Kidney glomerular epithelial cell (primary cell): Measurements from ENCODE around the gene EEFSEC.

Source experiments
- DNase-seq: peaks from one replicate; lab custom pipeline; 2025; lab: John Stamatoyannopoulos, UW

The EEFSEC gene

GRCh38 chr3:128395046-128395445, 241.8 kb downstream of the EEFSEC start:
- DNase-seq, result no peak

DNA sequence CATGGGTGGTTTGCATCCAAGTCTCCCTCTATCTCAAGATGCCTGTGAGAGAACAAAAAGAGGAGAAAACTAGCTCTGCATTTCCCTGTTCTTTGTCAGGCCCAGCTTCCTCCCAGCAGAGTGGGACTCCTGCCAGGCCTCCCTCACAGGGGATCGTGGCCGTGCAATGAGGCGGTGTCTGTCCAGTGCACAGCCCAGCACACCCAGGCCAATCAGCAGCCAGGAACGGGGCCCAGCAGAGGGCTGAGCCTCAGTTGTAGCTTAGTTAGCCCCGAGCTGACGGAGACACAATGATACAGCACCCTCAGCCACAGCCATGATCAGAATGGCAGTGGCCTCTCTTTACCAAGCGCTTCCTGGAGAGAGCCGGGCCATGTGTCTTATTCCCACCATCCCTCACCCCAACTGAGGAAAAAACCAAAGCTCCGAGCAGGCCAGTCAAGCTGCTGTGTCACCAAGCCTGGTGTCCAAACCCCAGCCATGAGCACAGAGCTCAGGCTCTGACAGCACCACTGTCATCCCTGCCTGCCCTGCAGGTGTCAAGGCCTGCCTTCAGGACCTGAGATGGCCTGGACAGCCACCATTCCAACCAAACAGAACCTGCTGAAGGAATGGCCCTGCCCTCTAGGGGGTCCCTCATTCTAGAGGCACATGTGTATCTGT, 242.3 kb downstream of the EEFSEC start:
- DNase-seq, result no peak

- no peak for DNase-seq
These were observed 244.2 kb downstream of the EEFSEC start for GRCh38 chr3:128397484-128397883.

GRCh38 chr3:128398586-128398985, 245.3 kb downstream of the EEFSEC start:
- no peak for DNase-seq

GRCh38 chr3:128399221-128399915, 246.1 kb downstream of the EEFSEC start:
- DNase-seq, result no peak

DNA sequence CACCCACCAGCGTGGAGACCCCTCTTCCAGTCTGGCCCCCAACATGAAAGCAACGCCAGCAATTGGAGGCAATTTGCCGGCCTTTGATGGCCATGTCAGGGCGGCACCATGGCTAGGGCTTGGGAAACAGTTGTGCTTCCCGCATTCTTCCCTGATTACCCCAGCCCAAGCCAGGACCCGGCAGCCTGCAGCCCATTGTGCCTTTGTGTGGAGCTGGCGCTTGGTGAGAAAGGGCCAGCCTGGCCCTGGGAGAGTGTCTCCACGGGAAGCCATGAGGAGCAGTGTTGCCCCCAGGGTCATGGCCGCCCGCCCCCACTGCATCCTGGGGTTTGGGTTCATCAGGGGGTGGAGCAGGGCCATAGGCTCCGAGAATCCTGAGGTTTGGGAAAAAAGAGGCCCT, 247.4 kb downstream of the EEFSEC start:
- no peak for DNase-seq

- no peak for DNase-seq
These were observed 249.0 kb downstream of the EEFSEC start for GRCh38 chr3:128402319-128402718.

- no peak for DNase-seq
These were observed 249.7 kb downstream of the EEFSEC start for GRCh38 chr3:128402998-128403397.

DNA sequence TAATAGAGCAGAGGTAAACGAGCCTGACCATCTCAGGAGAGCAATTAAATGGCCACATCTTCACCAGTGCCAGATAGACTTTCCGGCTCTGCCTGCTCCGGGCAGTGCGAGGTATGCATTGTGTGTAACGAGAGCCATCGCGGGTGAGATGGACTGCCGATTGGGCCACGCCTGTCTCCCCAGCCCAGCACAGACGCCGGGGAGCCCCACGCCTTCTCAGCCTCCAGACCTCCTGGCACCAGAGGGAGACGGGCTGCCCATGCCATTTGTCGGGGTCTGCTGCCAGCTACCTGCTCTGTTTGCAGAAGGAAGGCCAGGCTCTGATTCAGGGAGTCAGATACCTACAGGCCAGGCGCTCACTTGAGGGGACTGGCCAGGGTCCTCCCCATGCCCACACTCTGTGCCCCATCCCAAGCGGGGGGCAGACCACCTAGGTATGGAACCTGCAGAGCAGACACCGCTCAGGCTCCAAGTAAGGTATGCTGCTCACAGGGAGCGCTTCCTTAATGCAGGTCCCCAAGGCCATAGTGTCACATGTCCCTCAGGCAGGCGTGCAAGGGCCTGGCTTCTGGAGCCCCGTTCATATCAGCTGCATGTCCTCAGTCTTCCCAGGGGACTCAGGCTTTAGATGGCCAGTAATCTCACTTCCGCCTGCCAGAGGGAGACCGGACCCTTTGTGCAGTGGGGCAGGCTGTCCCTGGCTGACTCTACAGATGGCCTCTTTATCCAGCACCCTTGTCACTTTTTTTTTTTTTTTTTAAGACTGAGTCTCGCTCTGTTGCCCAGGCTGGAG, 251.2 kb downstream of the EEFSEC start:
- no peak for DNase-seq

GRCh38 chr3:128405554-128406277, 252.4 kb downstream of the EEFSEC start:
- no peak for DNase-seq

GRCh38 chr3:128407247-128407646, 254.0 kb downstream of the EEFSEC start:
- DNase-seq, result no peak

- DNase-seq, result no peak
These were observed 254.9 kb downstream of the EEFSEC start for GRCh38 chr3:128408012-128408692.

DNA sequence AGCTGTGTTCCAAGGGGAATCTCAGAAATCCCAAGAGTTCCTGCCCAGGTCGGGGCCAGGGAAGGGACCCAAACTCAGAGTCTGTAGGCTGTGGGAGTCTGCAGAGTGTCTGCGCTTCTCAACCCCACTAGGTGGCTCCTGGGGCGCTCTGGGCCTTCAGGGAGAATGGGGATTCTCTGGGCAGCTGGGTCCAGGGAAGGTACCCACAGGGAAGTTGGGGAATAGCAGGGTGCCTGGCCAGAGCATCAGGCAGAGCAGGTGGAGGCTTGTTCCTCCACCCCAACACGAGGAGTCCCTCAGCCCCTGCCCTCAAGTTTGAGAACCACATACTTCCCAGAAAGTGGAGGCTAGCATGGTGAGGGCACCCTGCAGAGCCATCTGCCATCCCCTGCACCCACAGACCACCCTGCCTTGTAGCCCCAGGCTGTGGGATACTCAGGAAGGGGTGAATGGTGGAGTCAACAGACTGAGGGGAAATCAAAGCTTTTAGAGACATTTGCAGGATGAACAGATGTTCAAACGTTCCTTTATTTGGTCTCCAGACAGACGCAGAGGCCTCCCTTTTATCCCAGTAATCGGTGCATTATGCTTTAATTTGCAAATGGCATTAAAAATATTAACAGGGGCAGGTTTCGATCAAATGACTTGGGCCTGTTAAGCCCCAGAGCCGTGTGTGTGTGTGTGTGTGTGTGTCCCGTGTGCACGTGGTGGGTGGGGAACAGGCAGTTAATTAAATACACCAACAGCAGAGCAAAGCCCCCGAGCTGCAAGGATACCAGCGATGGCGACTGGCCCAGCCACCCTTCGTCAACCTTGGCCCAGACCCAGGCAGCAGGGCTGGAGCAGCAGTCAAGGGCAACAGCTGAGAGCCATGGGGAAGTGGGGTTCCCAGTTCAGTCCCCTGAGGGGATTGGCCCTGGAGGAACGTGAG, 255.7 kb downstream of the EEFSEC start:
- no peak for DNase-seq

DNA sequence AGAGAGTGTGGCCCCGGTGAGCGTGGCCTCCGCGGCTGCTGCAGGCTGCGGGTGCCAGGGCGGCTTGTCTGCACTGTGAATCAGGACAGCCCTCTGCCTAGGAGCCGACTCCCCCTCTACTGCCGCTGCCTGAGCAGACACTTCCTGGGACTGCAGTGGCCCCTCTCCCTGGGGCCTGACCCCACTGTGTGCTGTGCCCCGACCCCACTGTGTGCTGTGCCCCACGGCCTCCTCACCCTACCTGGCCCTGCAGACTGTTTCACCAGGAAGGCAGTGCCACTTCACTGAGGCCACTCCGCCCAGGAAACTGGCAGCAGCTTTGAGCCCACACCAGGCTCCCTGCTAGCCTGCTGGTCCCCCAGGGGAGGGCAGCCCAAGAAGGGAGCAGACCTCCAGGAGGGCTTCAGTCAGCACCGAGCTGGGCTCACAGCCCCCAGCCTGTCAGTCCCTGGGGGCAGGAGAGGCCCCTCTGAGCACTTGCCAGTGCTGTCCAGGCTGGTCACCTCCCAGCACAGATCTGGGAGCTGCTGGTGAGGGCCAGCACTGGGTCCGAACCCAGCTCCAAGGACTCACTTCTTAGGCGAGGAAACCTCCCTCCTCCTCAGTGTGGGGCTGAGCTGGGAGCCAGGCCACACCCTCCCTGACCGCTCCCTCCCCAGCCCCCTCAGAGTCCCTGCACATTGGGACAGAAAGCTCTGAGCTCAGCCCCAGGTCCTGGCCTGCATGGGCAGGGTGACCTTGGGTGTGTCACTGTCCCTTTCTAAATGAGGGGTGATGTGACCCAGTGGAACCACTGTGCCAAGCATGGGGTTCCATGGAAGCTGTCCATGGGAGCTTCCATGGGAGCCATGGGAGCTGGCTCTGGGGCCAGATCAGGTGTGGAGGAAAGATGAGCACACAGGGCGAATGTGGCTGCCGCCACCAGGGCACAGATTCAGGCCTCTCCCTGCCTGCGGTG, 256.6 kb downstream of the EEFSEC start:
- DNase-seq, result no peak

- no peak for DNase-seq
These were observed 257.6 kb downstream of the EEFSEC start for GRCh38 chr3:128410669-128411573.

GRCh38 chr3:128411574-128412064, 258.3 kb downstream of the EEFSEC start:
- no peak for DNase-seq

GRCh38 chr3:128412180-128413002, 259.1 kb downstream of the EEFSEC start:
- no peak for DNase-seq
